ENCODE results near the gene MRM1.

MRM1 gene

GRCh38 chr17:36641331-36641876 lies 40.0 kb downstream of the MRM1 start:
- Histone ChIP-seq H4K12ac (ENCODE audit: low read depth, low read length) (no peak overlapping the region), H3K23ac (ENCODE audit: low read length) (no peak overlapping the region), H3K27me3 (ENCODE audit: insufficient read depth, low read length) (peaks cover 41% of the 10 kb centered on the region), H2AFZ (ENCODE audit: insufficient read depth, low read length, poor library complexity) (peak overlapping the region; percentile 14), H3K79me2 (ENCODE audit: control insufficient read depth, insufficient read depth, low read length, poor library complexity) (no peaks in the 10 kb centered on the region), H3K4me3 (ENCODE audit: low read depth, low read length) (peak overlapping the region; percentile 27), H3K36me3 (ENCODE audit: control insufficient read depth in 1 of 2, insufficient read depth in 2 of 2, low read length in 2 of 2) (no peaks in the 10 kb centered on the region), H4K91ac (ENCODE audit: low read depth, low read length) (no peak overlapping the region), H3K14ac (ENCODE audit: low read length) (no peak overlapping the region), H2BK12ac (ENCODE audit: low read length) (no peak overlapping the region), H2BK120ac (ENCODE audit: insufficient read depth, low read length, poor library complexity) (no peak overlapping the region), H3K9me3 (ENCODE audit: insufficient read depth, low read depth, low read length) (peaks cover 5% of the 10 kb centered on the region), H3K4me2 (ENCODE audit: low read length) (peak overlapping the region; percentile 76), H3K18ac (ENCODE audit: low read length) (no peak overlapping the region), H4K8ac (ENCODE audit: low read depth, low read length) (no peak overlapping the region), H3K27ac (ENCODE audit: low read depth, low read length) (no peak overlapping the region), H3K4me1 (ENCODE audit: control insufficient read depth in 1 of 2, insufficient read depth in 2 of 2, low read length in 2 of 2) (peaks cover 5 to 10% of the 10 kb centered on the region in 2 experiments), H3K79me1 (ENCODE audit: low read length) (no peaks in the 10 kb centered on the region), H2AK5ac (ENCODE audit: low read length) (no peak overlapping the region), H3K4ac (ENCODE audit: low read depth, low read length) (no peak overlapping the region), H3K9ac (ENCODE audit: low read length) (no peak overlapping the region), H2BK5ac (ENCODE audit: low read depth, low read length, poor library complexity) (no peak overlapping the region)
- DNase-seq, result no peak
- no CpG with 5 or more reads among the region's 43 CpGs for WGBS (ENCODE audit: extremely low coverage, insufficient coverage, insufficient read length)

DNA sequence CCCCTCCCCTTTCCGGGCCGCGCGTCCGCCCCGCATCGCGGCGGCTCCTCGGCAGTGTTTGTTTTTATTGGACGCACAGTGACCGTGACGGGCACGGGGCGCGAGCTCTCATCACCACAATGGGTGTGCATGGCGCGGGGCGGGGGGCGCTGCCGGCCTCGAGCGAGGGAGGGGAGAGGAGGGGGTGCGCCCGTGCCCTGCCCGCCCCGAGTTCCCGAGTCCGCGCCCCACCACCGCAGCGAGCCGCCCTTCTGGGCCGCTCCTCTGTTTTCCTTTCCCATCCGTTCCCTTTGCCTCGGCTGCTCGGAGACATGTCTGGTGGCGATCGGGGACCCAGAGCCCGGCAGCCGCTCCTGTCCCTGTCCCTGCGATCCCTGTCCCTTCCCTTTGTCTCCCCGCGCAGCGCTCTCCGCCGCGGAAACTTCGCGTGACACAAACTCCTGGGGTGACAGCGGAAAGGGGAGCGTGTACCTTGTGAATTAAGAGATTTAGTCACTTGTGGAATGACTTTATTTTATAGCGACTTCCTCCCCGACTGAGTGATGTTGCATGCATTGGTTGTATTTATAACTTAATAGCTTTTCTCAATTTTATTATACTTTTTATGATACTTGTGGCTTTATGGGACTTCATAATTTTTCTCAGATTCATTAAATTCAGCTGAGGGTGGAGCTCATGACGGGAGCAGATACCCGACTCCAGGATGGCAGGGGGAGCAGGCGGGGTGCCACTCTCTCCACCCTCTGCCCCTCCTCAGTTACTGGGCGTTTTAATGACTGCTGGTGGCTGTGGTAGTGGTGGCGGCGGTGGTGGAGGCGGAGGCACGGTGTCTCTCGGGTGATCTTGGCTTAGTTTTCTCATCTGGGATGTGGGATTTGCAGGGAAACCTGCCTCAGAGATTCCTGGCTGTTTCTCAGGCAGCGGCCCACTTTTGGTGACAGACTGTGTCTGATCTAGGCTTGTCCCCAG lies 40.8 kb downstream of the MRM1 start:
- no peak overlapping the region for H2BK120ac ChIP-seq (ENCODE audit: insufficient read depth, low read length, poor library complexity)
- H3K23ac ChIP-seq (ENCODE audit: low read length), result peak overlapping the region; percentile 44
- peak overlapping the region; percentile 76 for H3K4me2 ChIP-seq (ENCODE audit: low read length)
- no peak overlapping the region for H2AK5ac ChIP-seq (ENCODE audit: low read length)
- DNase-seq, result no peak
- no peak overlapping the region for H3K18ac ChIP-seq (ENCODE audit: low read length)
- peak overlapping the region; percentile 14 for H2AFZ ChIP-seq (ENCODE audit: insufficient read depth, low read length, poor library complexity)
- H3K4ac ChIP-seq (ENCODE audit: low read depth, low read length), result no peak overlapping the region
- peaks cover 41% of the 10 kb centered on the region for H3K27me3 ChIP-seq (ENCODE audit: insufficient read depth, low read length)
- H3K4me1 ChIP-seq (ENCODE audit: control insufficient read depth in 1 of 2, insufficient read depth in 2 of 2, low read length in 2 of 2), result peaks cover 5 to 10% of the 10 kb centered on the region in 2 experiments
- H3K36me3 ChIP-seq (ENCODE audit: control insufficient read depth in 1 of 2, insufficient read depth in 2 of 2, low read length in 2 of 2), result no peaks in the 10 kb centered on the region
- H2BK12ac ChIP-seq (ENCODE audit: low read length), result no peak overlapping the region
- no peak overlapping the region for H4K8ac ChIP-seq (ENCODE audit: low read depth, low read length)
- no peak overlapping the region for H3K27ac ChIP-seq (ENCODE audit: low read depth, low read length)
- H3K14ac ChIP-seq (ENCODE audit: low read length), result no peak overlapping the region
- no peak overlapping the region for H4K12ac ChIP-seq (ENCODE audit: low read depth, low read length)
- no peak overlapping the region for H3K9ac ChIP-seq (ENCODE audit: low read length)
- no peak overlapping the region for H2BK5ac ChIP-seq (ENCODE audit: low read depth, low read length, poor library complexity)
- no peaks in the 10 kb centered on the region for H3K79me1 ChIP-seq (ENCODE audit: low read length)
- H3K9me3 ChIP-seq (ENCODE audit: insufficient read depth, low read depth, low read length), result peaks cover 5% of the 10 kb centered on the region
- WGBS (ENCODE audit: extremely low coverage, insufficient coverage, insufficient read length), result no CpG with 5 or more reads among the region's 64 CpGs
- H3K4me3 ChIP-seq (ENCODE audit: low read depth, low read length), result peak overlapping the region; percentile 53
- no peak overlapping the region for H4K91ac ChIP-seq (ENCODE audit: low read depth, low read length)
- H3K79me2 ChIP-seq (ENCODE audit: control insufficient read depth, insufficient read depth, low read length, poor library complexity), result no peaks in the 10 kb centered on the region

DNA sequence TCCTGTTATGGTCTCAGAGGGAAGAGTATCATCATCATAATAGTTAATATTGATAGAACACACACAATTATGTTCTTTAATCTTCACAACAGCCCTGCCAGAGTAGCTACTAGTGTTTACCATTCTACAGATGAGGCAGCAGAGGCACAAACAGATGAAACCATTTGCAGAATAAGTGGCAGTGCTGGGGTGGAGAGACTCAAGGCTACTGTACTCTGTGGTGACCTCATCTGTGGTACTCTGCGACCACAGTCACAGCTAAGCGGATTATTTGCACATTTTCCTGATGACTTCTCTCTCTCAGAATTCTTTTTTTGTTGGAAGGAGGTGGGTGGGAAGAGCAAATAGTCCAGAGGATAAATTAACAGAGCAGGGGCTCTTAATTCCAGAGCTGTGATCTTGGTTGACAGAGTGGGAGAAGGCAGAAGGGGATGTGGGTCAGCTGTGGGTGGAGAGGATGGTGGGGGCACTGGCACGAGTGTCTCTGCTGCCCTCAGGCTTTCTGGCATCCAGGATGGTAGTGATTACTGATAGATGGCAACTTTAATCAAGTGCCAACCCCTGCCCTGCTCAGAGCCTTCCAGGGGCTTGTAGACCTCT lies 41.8 kb downstream of the MRM1 start:
- Histone ChIP-seq H3K79me1 (ENCODE audit: low read length) (no peaks in the 10 kb centered on the region), H2BK5ac (ENCODE audit: low read depth, low read length, poor library complexity) (no peak overlapping the region), H4K12ac (ENCODE audit: low read depth, low read length) (no peak overlapping the region), H2BK120ac (ENCODE audit: insufficient read depth, low read length, poor library complexity) (no peak overlapping the region), H3K14ac (ENCODE audit: low read length) (no peak overlapping the region), H3K18ac (ENCODE audit: low read length) (no peak overlapping the region), H3K9me3 (ENCODE audit: insufficient read depth, low read depth, low read length) (peaks cover 5% of the 10 kb centered on the region), H2BK12ac (ENCODE audit: low read length) (no peak overlapping the region), H3K27me3 (ENCODE audit: insufficient read depth, low read length) (peaks cover 41% of the 10 kb centered on the region), H3K4me2 (ENCODE audit: low read length) (no peak overlapping the region), H3K4ac (ENCODE audit: low read depth, low read length) (no peak overlapping the region), H2AFZ (ENCODE audit: insufficient read depth, low read length, poor library complexity) (no peak overlapping the region), H3K4me1 (ENCODE audit: control insufficient read depth in 1 of 2, insufficient read depth in 2 of 2, low read length in 2 of 2) (peaks cover 5 to 10% of the 10 kb centered on the region in 2 experiments), H4K91ac (ENCODE audit: low read depth, low read length) (no peak overlapping the region), H3K79me2 (ENCODE audit: control insufficient read depth, insufficient read depth, low read length, poor library complexity) (no peaks in the 10 kb centered on the region), H2AK5ac (ENCODE audit: low read length) (no peak overlapping the region), H3K4me3 (ENCODE audit: low read depth, low read length) (no peak overlapping the region), H3K23ac (ENCODE audit: low read length) (no peak overlapping the region), H3K9ac (ENCODE audit: low read length) (no peak overlapping the region), H3K27ac (ENCODE audit: low read depth, low read length) (no peak overlapping the region), H4K8ac (ENCODE audit: low read depth, low read length) (no peak overlapping the region), H3K36me3 (ENCODE audit: control insufficient read depth in 1 of 2, insufficient read depth in 2 of 2, low read length in 2 of 2) (no peaks in the 10 kb centered on the region)
- WGBS (ENCODE audit: extremely low coverage, insufficient coverage, insufficient read length), result no CpG with 5 or more reads among the region's 3 CpGs
- DNase-seq, result no peak

DNA sequence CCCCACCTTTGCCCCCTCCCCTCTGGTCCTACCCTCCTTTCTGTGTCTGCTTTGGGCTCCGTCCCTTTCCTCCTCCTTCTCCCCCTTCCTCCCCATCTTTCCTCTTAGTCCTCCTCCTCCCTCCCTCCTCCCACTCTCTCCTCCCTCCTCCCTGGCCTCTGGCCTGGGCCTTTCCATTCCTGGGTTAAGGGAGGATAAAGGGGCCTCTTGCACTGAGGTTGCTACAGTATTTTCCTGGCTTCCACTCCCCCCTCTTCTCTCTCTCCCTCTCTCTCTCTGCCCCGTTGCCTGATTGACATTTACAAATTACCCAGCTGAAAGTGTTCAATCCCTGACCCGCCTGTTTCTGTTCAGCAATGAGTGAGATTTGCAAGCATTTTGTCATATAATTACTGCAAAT lies 44.0 kb downstream of the MRM1 start:
- WGBS (ENCODE audit: extremely low coverage, insufficient coverage, insufficient read length), result no CpG with 5 or more reads among the region's 3 CpGs
- Histone ChIP-seq H3K9me3 (ENCODE audit: insufficient read depth, low read depth, low read length) (peaks cover 6% of the 10 kb centered on the region), H3K18ac (ENCODE audit: low read length) (no peak overlapping the region), H3K4me2 (ENCODE audit: low read length) (no peak overlapping the region), H2BK5ac (ENCODE audit: low read depth, low read length, poor library complexity) (no peak overlapping the region), H3K4ac (ENCODE audit: low read depth, low read length) (no peak overlapping the region), H3K79me1 (ENCODE audit: low read length) (no peaks in the 10 kb centered on the region), H3K23ac (ENCODE audit: low read length) (no peak overlapping the region), H3K79me2 (ENCODE audit: control insufficient read depth, insufficient read depth, low read length, poor library complexity) (no peaks in the 10 kb centered on the region), H3K9ac (ENCODE audit: low read length) (no peak overlapping the region), H2BK12ac (ENCODE audit: low read length) (no peak overlapping the region), H3K27me3 (ENCODE audit: insufficient read depth, low read length) (peaks cover 35% of the 10 kb centered on the region), H2AK5ac (ENCODE audit: low read length) (no peak overlapping the region), H3K27ac (ENCODE audit: low read depth, low read length) (no peak overlapping the region), H2BK120ac (ENCODE audit: insufficient read depth, low read length, poor library complexity) (no peak overlapping the region), H4K91ac (ENCODE audit: low read depth, low read length) (no peak overlapping the region), H4K8ac (ENCODE audit: low read depth, low read length) (no peak overlapping the region), H3K14ac (ENCODE audit: low read length) (no peak overlapping the region), H3K4me3 (ENCODE audit: low read depth, low read length) (no peak overlapping the region), H2AFZ (ENCODE audit: insufficient read depth, low read length, poor library complexity) (no peak overlapping the region), H3K4me1 (ENCODE audit: control insufficient read depth in 1 of 2, insufficient read depth in 2 of 2, low read length in 2 of 2) (peaks cover 5 to 10% of the 10 kb centered on the region in 2 experiments), H3K36me3 (ENCODE audit: control insufficient read depth in 1 of 2, insufficient read depth in 2 of 2, low read length in 2 of 2) (no peaks in the 10 kb centered on the region), H4K12ac (ENCODE audit: low read depth, low read length) (no peak overlapping the region)
- no peak for DNase-seq

Data from trophoblast cell (in vitro differentiated cells and primary cell).